NCI-H82 treated with DMSO at 0.1 percent for 48 hours (cell line): ENCODE data around the gene TLE7.

Source experiments
- DNase-seq: peaks from one replicate; lab custom pipeline; 2025; ENCODE audit not compliant: unreplicated experiment; lab: John Stamatoyannopoulos, UW

Gene TLE7

GRCh38 chr16:71414038-71414437, 27.8 kb downstream of the TLE7 start:
- no peak for DNase-seq

- no peak for DNase-seq
Measured at GRCh38 chr16:71413341-71413740, 28.5 kb downstream of the TLE7 start.

GRCh38 chr16:71412270-71413160, 29.3 kb downstream of the TLE7 start:
- DNase-seq = peak; percentile 23

GRCh38 chr16:71410146-71410545, 31.7 kb downstream of the TLE7 start:
- no peak for DNase-seq

GRCh38 chr16:71409011-71409775, 32.7 kb downstream of the TLE7 start:
- DNase-seq = no peak

- no peak for DNase-seq
Measured at GRCh38 chr16:71408536-71408935, 33.3 kb downstream of the TLE7 start.

GRCh38 chr16:71407731-71408130, 34.1 kb downstream of the TLE7 start:
- DNase-seq = no peak

GRCh38 chr16:71406724-71407123, 35.1 kb downstream of the TLE7 start:
- DNase-seq = no peak

GRCh38 chr16:71406316-71406715, 35.5 kb downstream of the TLE7 start:
- no peak for DNase-seq

GRCh38 chr16:71404364-71404763, 37.5 kb downstream of the TLE7 start:
- DNase-seq = no peak

- DNase-seq = no peak
Measured at GRCh38 chr16:71402674-71403073, 39.2 kb downstream of the TLE7 start.

GRCh38 chr16:71402007-71402406, 39.8 kb downstream of the TLE7 start:
- DNase-seq = no peak

- no peak for DNase-seq
Measured at GRCh38 chr16:71399801-71400563, 41.9 kb downstream of the TLE7 start.

- DNase-seq = no peak
Measured at GRCh38 chr16:71396594-71396993, 45.3 kb downstream of the TLE7 start.

GRCh38 chr16:71389330-71389729, 52.5 kb downstream of the TLE7 start:
- no peak for DNase-seq

GRCh38 chr16:71387045-71387871, 54.6 kb downstream of the TLE7 start:
- no peak for DNase-seq

- DNase-seq = no peak
Measured at GRCh38 chr16:71384073-71384724, 57.7 kb downstream of the TLE7 start.

- DNase-seq = no peak
Measured at GRCh38 chr16:71383054-71383773, 58.6 kb downstream of the TLE7 start.

GRCh38 chr16:71380831-71381230, 61.0 kb downstream of the TLE7 start:
- no peak for DNase-seq
